Measurements from ENCODE around the gene SMURF1.
A peak's percentile ranks its signal among the peaks of the same experiment; 100 is the strongest.

Gene SMURF1

GRCh38 chr7:99002827-99003212, 141.1 kb downstream of the SMURF1 start:
- Histone ChIP-seq H2AK5ac (ENCODE audit: low read depth, low read length) (no peak overlapping the region), H4K91ac (ENCODE audit: low read depth, low read length, poor library complexity) (no peak overlapping the region), H3K4ac (ENCODE audit: low read length) (no peak overlapping the region), H2BK12ac (ENCODE audit: low read length) (no peak overlapping the region), H4K8ac (ENCODE audit: low read depth, low read length) (no peak overlapping the region), H3K4me2 (ENCODE audit: insufficient read depth, low read length, poor library complexity, severe bottlenecking) (no peak overlapping the region), H3K14ac (ENCODE audit: low read length) (no peak overlapping the region), H3K9me3 (replicated peaks in 1 of 2; ENCODE audit: control insufficient read depth in 2 of 2, insufficient read depth in 1 of 2, low read depth in 1 of 2, low read length in 2 of 2) (peaks cover 0 to 3% of the 10 kb centered on the region in 2 donors), H3K23ac (ENCODE audit: low read depth, low read length, poor library complexity) (no peak overlapping the region), H2BK5ac (ENCODE audit: low read length) (no peak overlapping the region), H3K79me1 (ENCODE audit: low read depth, low read length) (peaks cover 2% of the 10 kb centered on the region), H3K18ac (ENCODE audit: low read length) (no peak overlapping the region), H3K27me3 (ENCODE audit: control insufficient read depth in 3 of 3, insufficient read depth in 3 of 3, low read depth in 1 of 3, low read length in 3 of 3) (no peaks in the 10 kb centered on the region), H3K4me1 (ENCODE audit: control insufficient read depth in 2 of 2, insufficient read depth in 1 of 2, low read depth in 1 of 2, low read length in 2 of 2) (no peaks in the 10 kb centered on the region), H2BK120ac (ENCODE audit: low read depth, low read length) (no peak overlapping the region), H3K36me3 (replicated peaks in 1 of 2; ENCODE audit: control insufficient read depth in 2 of 2, insufficient read depth in 2 of 2, low read length in 2 of 2) (peaks cover 59 to 94% of the 10 kb centered on the region in 2 donors), H2AFZ (ENCODE audit: low read length) (no peak overlapping the region), H2BK15ac (ENCODE audit: low read length) (no peak overlapping the region), H3K27ac (replicated peaks; ENCODE audit: low read length) (no peak overlapping the region), H3K9ac (ENCODE audit: low read depth, low read length, poor library complexity) (no peak overlapping the region), H3K4me3 (ENCODE audit: low read length in 2 of 2) (no peak overlapping the region)
- no CpG with 5 or more reads among the region's 20 CpGs for WGBS, 2 donors (ENCODE audit: extremely low coverage in 2 of 2, insufficient read length in 2 of 2, insufficient replicate concordance in 1 of 2)
- no peak for DNase-seq (ENCODE audit: low spot score)

- WGBS, 2 donors (ENCODE audit: extremely low coverage in 2 of 2, insufficient read length in 2 of 2, insufficient replicate concordance in 1 of 2) = no CpG with 5 or more reads among the region's 12 CpGs
- Histone ChIP-seq H2AK5ac (ENCODE audit: low read depth, low read length) (no peak overlapping the region), H3K4me3 (ENCODE audit: low read length in 2 of 2) (no peak overlapping the region), H3K9me3 (replicated peaks in 1 of 2; ENCODE audit: control insufficient read depth in 2 of 2, insufficient read depth in 1 of 2, low read depth in 1 of 2, low read length in 2 of 2) (peaks cover 0 to 3% of the 10 kb centered on the region in 2 donors), H2BK120ac (ENCODE audit: low read depth, low read length) (no peak overlapping the region), H3K27ac (replicated peaks; ENCODE audit: low read length) (no peak overlapping the region), H3K23ac (ENCODE audit: low read depth, low read length, poor library complexity) (no peak overlapping the region), H3K27me3 (ENCODE audit: control insufficient read depth in 3 of 3, insufficient read depth in 3 of 3, low read depth in 1 of 3, low read length in 3 of 3) (no peaks in the 10 kb centered on the region), H3K4me2 (ENCODE audit: insufficient read depth, low read length, poor library complexity, severe bottlenecking) (no peak overlapping the region), H2BK5ac (ENCODE audit: low read length) (no peak overlapping the region), H3K4ac (ENCODE audit: low read length) (no peak overlapping the region), H3K14ac (ENCODE audit: low read length) (no peak overlapping the region), H4K91ac (ENCODE audit: low read depth, low read length, poor library complexity) (no peak overlapping the region), H3K4me1 (ENCODE audit: control insufficient read depth in 2 of 2, insufficient read depth in 1 of 2, low read depth in 1 of 2, low read length in 2 of 2) (no peaks in the 10 kb centered on the region), H2BK15ac (ENCODE audit: low read length) (no peak overlapping the region), H3K79me1 (ENCODE audit: low read depth, low read length) (peaks cover 2% of the 10 kb centered on the region), H2AFZ (ENCODE audit: low read length) (no peak overlapping the region), H3K36me3 (replicated peaks in 1 of 2; ENCODE audit: control insufficient read depth in 2 of 2, insufficient read depth in 2 of 2, low read length in 2 of 2) (peaks cover 60 to 99% of the 10 kb centered on the region in 2 donors), H3K18ac (ENCODE audit: low read length) (no peak overlapping the region), H3K9ac (ENCODE audit: low read depth, low read length, poor library complexity) (no peak overlapping the region), H4K8ac (ENCODE audit: low read depth, low read length) (no peak overlapping the region), H2BK12ac (ENCODE audit: low read length) (no peak overlapping the region)
- DNase-seq (ENCODE audit: low spot score) = no peak
Observed at GRCh38 chr7:99002148-99002826, 141.6 kb downstream of the SMURF1 start.

GRCh38 chr7:99001482-99002147, 142.3 kb downstream of the SMURF1 start:
- no peaks in the 10 kb centered on the region for H3K27me3 ChIP-seq (ENCODE audit: control insufficient read depth in 3 of 3, insufficient read depth in 3 of 3, low read depth in 1 of 3, low read length in 3 of 3)
- H3K4ac ChIP-seq (ENCODE audit: low read length) = no peak overlapping the region
- no peak overlapping the region for H4K91ac ChIP-seq (ENCODE audit: low read depth, low read length, poor library complexity)
- H3K27ac ChIP-seq (replicated peaks; ENCODE audit: low read length) = no peak overlapping the region
- H4K8ac ChIP-seq (ENCODE audit: low read depth, low read length) = no peak overlapping the region
- H3K9ac ChIP-seq (ENCODE audit: low read depth, low read length, poor library complexity) = no peak overlapping the region
- no peak overlapping the region for H3K18ac ChIP-seq (ENCODE audit: low read length)
- peaks cover 2% of the 10 kb centered on the region for H3K79me1 ChIP-seq (ENCODE audit: low read depth, low read length)
- no peak overlapping the region for H2BK12ac ChIP-seq (ENCODE audit: low read length)
- no peak overlapping the region for H3K23ac ChIP-seq (ENCODE audit: low read depth, low read length, poor library complexity)
- H2AFZ ChIP-seq (ENCODE audit: low read length) = no peak overlapping the region
- peaks cover 55 to 99% of the 10 kb centered on the region in 2 donors for H3K36me3 ChIP-seq (replicated peaks in 1 of 2; ENCODE audit: control insufficient read depth in 2 of 2, insufficient read depth in 2 of 2, low read length in 2 of 2)
- H3K9me3 ChIP-seq (replicated peaks in 1 of 2; ENCODE audit: control insufficient read depth in 2 of 2, insufficient read depth in 1 of 2, low read depth in 1 of 2, low read length in 2 of 2) = no peaks in the 10 kb centered on the region
- no peak overlapping the region for H3K14ac ChIP-seq (ENCODE audit: low read length)
- H2BK5ac ChIP-seq (ENCODE audit: low read length) = no peak overlapping the region
- H3K4me2 ChIP-seq (ENCODE audit: insufficient read depth, low read length, poor library complexity, severe bottlenecking) = no peak overlapping the region
- no peak overlapping the region for H2AK5ac ChIP-seq (ENCODE audit: low read depth, low read length)
- H2BK15ac ChIP-seq (ENCODE audit: low read length) = no peak overlapping the region
- no CpG with 5 or more reads among the region's 10 CpGs for WGBS, 2 donors (ENCODE audit: extremely low coverage in 2 of 2, insufficient read length in 2 of 2, insufficient replicate concordance in 1 of 2)
- no peaks in the 10 kb centered on the region for H3K4me1 ChIP-seq (ENCODE audit: control insufficient read depth in 2 of 2, insufficient read depth in 1 of 2, low read depth in 1 of 2, low read length in 2 of 2)
- DNase-seq (ENCODE audit: low spot score) = no peak
- H2BK120ac ChIP-seq (ENCODE audit: low read depth, low read length) = no peak overlapping the region
- no peak overlapping the region for H3K4me3 ChIP-seq (ENCODE audit: low read length in 2 of 2)

- H3K4me1 ChIP-seq (ENCODE audit: control insufficient read depth in 2 of 2, insufficient read depth in 1 of 2, low read depth in 1 of 2, low read length in 2 of 2) = no peaks in the 10 kb centered on the region
- peak overlapping the region; percentile 32 for H3K9ac ChIP-seq (ENCODE audit: low read depth, low read length, poor library complexity)
- H3K27ac ChIP-seq (replicated peaks; ENCODE audit: low read length) = no peak overlapping the region
- WGBS, 2 donors (ENCODE audit: extremely low coverage in 2 of 2, insufficient read length in 2 of 2, insufficient replicate concordance in 1 of 2) = no CpG with 5 or more reads among the region's 14 CpGs
- H2AFZ ChIP-seq (ENCODE audit: low read length) = no peak overlapping the region
- DNase-seq (ENCODE audit: low spot score) = no peak
- H3K18ac ChIP-seq (ENCODE audit: low read length) = no peak overlapping the region
- H3K4me2 ChIP-seq (ENCODE audit: insufficient read depth, low read length, poor library complexity, severe bottlenecking) = no peak overlapping the region
- no peak overlapping the region for H2BK12ac ChIP-seq (ENCODE audit: low read length)
- peaks cover 2% of the 10 kb centered on the region for H3K79me1 ChIP-seq (ENCODE audit: low read depth, low read length)
- no peak overlapping the region for H3K4ac ChIP-seq (ENCODE audit: low read length)
- H2BK120ac ChIP-seq (ENCODE audit: low read depth, low read length) = no peak overlapping the region
- no peaks in the 10 kb centered on the region for H3K9me3 ChIP-seq (replicated peaks in 1 of 2; ENCODE audit: control insufficient read depth in 2 of 2, insufficient read depth in 1 of 2, low read depth in 1 of 2, low read length in 2 of 2)
- peaks cover 55 to 99% of the 10 kb centered on the region in 2 donors for H3K36me3 ChIP-seq (replicated peaks in 1 of 2; ENCODE audit: control insufficient read depth in 2 of 2, insufficient read depth in 2 of 2, low read length in 2 of 2)
- H3K23ac ChIP-seq (ENCODE audit: low read depth, low read length, poor library complexity) = no peak overlapping the region
- H3K14ac ChIP-seq (ENCODE audit: low read length) = no peak overlapping the region
- no peak overlapping the region for H2AK5ac ChIP-seq (ENCODE audit: low read depth, low read length)
- H2BK15ac ChIP-seq (ENCODE audit: low read length) = no peak overlapping the region
- H4K8ac ChIP-seq (ENCODE audit: low read depth, low read length) = no peak overlapping the region
- H4K91ac ChIP-seq (ENCODE audit: low read depth, low read length, poor library complexity) = no peak overlapping the region
- no peak overlapping the region for H2BK5ac ChIP-seq (ENCODE audit: low read length)
- no peaks in the 10 kb centered on the region for H3K27me3 ChIP-seq (ENCODE audit: control insufficient read depth in 3 of 3, insufficient read depth in 3 of 3, low read depth in 1 of 3, low read length in 3 of 3)
- peak overlapping the region in 1 of 2 donors; percentile 27 for H3K4me3 ChIP-seq (ENCODE audit: low read length in 2 of 2)
Observed at GRCh38 chr7:99000904-99001465, 142.9 kb downstream of the SMURF1 start.
